Stimulated activated effector memory CD8-positive, alpha-beta T cell treated with anti-CD3 and anti-CD28 coated beads, Interleukin-12 subunit alpha, Interleukin-12 subunit beta, amount 100 ng/mL, for 72 hours (primary cell): ENCODE results near the gene RAPGEF4.

ENCODE experiments used
- ATAC-seq: fragments of 150-1000 bp; cut with Tn5 transposase; 2 replicates; pipeline ENCODE4 v1.10.0; 2021
- DNase-seq, 2 donors: peaks; one replicate each; pipeline ENCODE4 v3.0.0; 2021 to 2022; ENCODE audit warnings: low spot score in 2 of 2
- H3K27ac Mint-ChIP-seq: one replicate; pipeline ENCODE4 v1.8.0; 2022; ENCODE audit warnings: mild to moderate bottlenecking, mixed read lengths
- H3K36me3 Mint-ChIP-seq: one replicate; pipeline ENCODE4 v1.8.0; 2022; ENCODE audit warnings: mild to moderate bottlenecking, mixed read lengths
- H3K4me1 Mint-ChIP-seq: one replicate; pipeline ENCODE4 v1.8.0; 2022; ENCODE audit warnings: mixed read lengths
- H3K4me3 Mint-ChIP-seq: one replicate; pipeline ENCODE4 v1.8.0; 2022; ENCODE audit warnings: mild to moderate bottlenecking, mixed read lengths
- H3K9me3 Mint-ChIP-seq: one replicate; pipeline ENCODE4 v1.8.0; 2022; ENCODE audit warnings: mixed read lengths

RAPGEF4 gene

GRCh38 chr2:172735582-172736423, at the start of gene RAPGEF4:
Gene RAPGEF4 (plus strand): TSS chr2:172735845. CDS start chr2:172735984, 139 bp downstream.
- peak; percentile 16 for ATAC-seq
- Mint-ChIP-seq H3K9me3 (no peaks in the 10 kb centered on the region), H3K36me3 (no peaks in the 10 kb centered on the region), H3K4me3 (peak within 1 kb of the TSS; percentile 11), H3K27ac (no peak within 1 kb of the TSS), H3K4me1 (no peaks in the 10 kb centered on the region)
- no peak for DNase-seq

DNA sequence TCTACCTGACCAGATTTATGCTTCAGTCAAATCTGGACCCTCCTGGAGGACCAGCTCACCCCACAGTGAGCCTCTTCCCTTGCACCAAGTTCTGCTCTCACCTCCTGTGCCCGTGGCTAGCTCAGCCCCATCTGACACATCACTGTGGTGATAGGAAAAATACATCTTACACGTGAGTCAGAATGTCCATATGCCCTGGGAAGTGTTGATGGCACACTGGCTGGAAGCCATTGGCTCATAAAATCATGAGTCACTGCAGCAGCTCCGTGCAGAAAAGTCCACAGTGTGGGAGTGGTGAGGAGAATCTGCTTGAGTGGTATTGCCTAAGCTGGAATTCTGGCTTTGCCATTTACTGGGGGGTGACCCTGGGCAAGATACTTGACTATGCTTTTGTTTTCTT, 42.6 kb upstream of the RAPGEF4 start:
- ATAC-seq (peak; percentile 93), DNase-seq (no peak)
- peaks cover 9% of the 10 kb centered on the region for H3K4me1 Mint-ChIP-seq
- H3K27ac Mint-ChIP-seq, result no peak overlapping the region
- H3K9me3 Mint-ChIP-seq, result peaks cover 3% of the 10 kb centered on the region
- no peak overlapping the region for H3K4me3 Mint-ChIP-seq
- H3K36me3 Mint-ChIP-seq, result no peaks in the 10 kb centered on the region

DNA sequence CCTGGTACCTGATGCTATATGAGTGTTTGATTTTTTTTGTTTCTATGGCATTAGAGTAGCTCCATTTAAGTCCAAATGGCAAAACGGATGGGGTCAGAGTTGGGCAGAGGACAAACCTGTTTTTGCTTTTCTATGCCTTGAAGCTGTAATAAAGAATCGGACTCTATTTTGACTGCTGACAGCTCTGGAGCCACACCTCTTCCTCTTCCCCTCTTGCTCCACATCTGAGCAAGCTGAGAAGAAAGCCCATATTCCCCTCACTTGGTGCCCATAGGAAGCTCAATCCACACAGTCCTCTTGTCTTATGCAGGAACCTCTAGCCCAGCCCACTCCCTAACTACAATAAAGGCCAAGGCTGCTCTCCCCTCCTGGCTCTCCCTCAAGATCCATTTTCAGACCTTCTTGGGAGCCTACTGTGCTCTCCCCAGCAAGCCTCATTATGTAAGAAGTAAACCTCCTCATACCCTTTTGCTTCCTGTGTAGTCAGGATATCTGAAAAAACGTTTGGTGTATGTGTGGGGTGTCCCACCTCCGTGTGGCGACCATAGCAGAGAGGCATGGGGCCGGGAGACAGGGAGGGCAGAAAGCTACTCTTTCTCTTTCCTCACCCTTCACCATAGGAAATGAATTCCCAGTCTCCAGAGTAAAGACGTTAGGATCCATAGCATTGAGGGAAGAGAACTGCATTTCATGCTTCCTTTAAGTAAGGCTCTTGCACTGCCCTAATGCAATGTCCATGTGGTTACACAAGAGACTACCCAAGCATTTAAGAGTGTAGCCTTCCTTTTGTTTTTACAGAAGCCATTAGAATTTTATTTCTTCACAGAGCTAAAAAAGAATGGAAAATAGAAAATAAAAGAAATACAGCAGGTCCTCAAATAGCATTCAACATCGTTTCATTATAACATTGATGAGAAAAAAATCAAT, 41.9 kb upstream of the RAPGEF4 start:
- no peak overlapping the region for H3K4me3 Mint-ChIP-seq
- H3K27ac Mint-ChIP-seq, result no peak overlapping the region
- no peak for DNase-seq
- H3K4me1 Mint-ChIP-seq, result peaks cover 16% of the 10 kb centered on the region
- no peak for ATAC-seq
- no peaks in the 10 kb centered on the region for H3K9me3 Mint-ChIP-seq
- H3K36me3 Mint-ChIP-seq, result no peaks in the 10 kb centered on the region

GRCh38 chr2:172697296-172697695, 38.3 kb upstream of the RAPGEF4 start:
- ATAC-seq (no peak), DNase-seq (no peak)
- H3K27ac Mint-ChIP-seq, result no peak overlapping the region
- no peaks in the 10 kb centered on the region for H3K9me3 Mint-ChIP-seq
- no peaks in the 10 kb centered on the region for H3K36me3 Mint-ChIP-seq
- peaks cover 16% of the 10 kb centered on the region for H3K4me1 Mint-ChIP-seq
- H3K4me3 Mint-ChIP-seq, result no peak overlapping the region

DNA sequence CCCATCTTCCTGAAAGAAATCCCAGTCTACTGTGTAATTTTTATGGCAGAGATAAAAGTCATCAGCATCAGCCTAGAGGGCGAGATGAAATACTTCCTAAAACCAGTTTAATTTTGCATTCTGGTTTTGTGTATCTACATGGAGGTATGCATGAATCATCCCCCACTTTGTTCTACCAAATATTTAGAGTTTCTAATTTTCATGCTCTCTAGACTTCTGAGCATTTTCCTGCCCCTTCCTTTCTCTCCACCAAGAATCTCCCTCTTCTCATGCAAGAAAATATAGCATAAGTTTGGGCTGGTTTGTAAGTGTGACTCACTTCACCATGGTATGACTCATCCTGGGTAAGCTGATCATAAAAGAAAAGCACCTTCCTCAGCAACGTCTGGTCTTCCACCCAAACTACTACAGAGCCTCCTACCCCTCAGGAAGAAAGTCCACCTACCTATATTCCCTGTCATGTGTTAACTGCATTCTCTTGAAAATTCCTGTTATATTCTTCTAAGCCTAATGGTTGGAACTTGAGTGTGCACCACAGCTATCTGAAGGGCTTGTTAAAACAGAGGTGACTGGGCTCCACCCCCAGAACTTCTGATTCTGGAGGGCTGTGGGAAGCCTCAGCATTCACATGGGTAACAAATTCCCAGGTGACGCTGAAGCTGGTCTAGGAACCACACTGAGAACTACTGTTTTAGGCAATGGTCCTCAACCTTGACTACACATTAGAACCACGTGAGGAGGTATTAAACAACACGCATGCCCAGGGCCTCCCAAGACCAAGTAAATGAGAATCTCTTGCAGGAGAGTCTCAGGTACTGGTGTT, 37.4 kb upstream of the RAPGEF4 start:
- Mint-ChIP-seq H3K36me3 (no peaks in the 10 kb centered on the region), H3K27ac (no peak overlapping the region), H3K4me3 (no peak overlapping the region), H3K4me1 (peaks cover 16% of the 10 kb centered on the region), H3K9me3 (no peaks in the 10 kb centered on the region)
- DNase-seq, result no peak
- ATAC-seq, result peak; percentile 91

DNA sequence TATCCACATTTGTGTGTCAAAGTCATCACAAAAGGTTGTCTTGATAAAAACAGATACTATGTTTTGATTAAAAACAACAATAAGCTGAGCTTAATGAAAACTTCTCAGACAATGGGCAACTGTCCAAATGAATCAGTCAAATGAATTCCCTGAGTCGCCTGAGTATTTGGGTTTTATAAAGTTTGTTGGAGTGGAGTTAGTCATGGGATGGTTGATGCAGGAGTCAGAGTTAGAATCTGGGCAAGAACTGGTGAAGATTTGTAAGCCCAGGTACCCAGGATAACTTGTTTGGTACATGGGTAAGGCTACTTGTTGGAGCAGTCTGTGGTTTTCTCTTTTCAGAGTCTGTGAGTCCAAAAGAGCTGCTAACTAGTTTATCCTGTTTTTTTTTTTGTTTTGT, 34.4 kb upstream of the RAPGEF4 start:
- DNase-seq, result no peak
- H3K4me3 Mint-ChIP-seq, result no peak overlapping the region

GRCh38 chr2:172702451-172702850, 33.2 kb upstream of the RAPGEF4 start:
- Mint-ChIP-seq H3K4me1 (peaks cover 9% of the 10 kb centered on the region), H3K36me3 (no peaks in the 10 kb centered on the region), H3K4me3 (no peak overlapping the region), H3K27ac (no peak overlapping the region), H3K9me3 (no peaks in the 10 kb centered on the region)
- DNase-seq (no peak), ATAC-seq (no peak)

More for the DNA sequence above, 34.4 kb upstream of the RAPGEF4 start:
- Mint-ChIP-seq H3K4me1 (peaks cover 9% of the 10 kb centered on the region), H3K36me3 (no peaks in the 10 kb centered on the region), H3K9me3 (no peaks in the 10 kb centered on the region), H3K27ac (no peak overlapping the region)
- ATAC-seq, result no peak

- ATAC-seq (no peak), DNase-seq (no peak)
- H3K27ac Mint-ChIP-seq, result no peak overlapping the region
- no peak overlapping the region for H3K4me3 Mint-ChIP-seq
- no peaks in the 10 kb centered on the region for H3K9me3 Mint-ChIP-seq
- no peaks in the 10 kb centered on the region for H3K4me1 Mint-ChIP-seq
- no peaks in the 10 kb centered on the region for H3K36me3 Mint-ChIP-seq
These were observed 31.3 kb upstream of the RAPGEF4 start for GRCh38 chr2:172704072-172704936.

DNA sequence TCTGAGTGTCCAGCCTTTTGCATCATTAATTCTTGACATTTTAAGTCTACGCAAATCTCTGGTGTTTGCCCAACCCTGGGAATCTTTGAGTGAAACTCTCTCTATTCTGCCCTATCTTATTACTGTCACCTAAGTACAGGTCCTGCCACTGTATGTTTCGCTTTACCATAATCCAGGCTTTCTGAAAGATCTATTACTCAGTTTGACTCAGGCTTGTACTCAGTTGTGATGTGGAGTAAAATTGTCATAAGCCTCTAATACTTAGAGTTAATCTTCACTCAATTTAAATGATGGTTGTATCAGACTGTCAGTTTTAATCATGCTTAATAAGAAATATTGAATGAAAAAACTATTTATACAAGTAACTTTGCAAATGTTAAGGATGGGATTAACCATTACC, 30.3 kb upstream of the RAPGEF4 start:
- DNase-seq (no peak), ATAC-seq (no peak)
- no peaks in the 10 kb centered on the region for H3K4me1 Mint-ChIP-seq
- no peak overlapping the region for H3K4me3 Mint-ChIP-seq
- no peaks in the 10 kb centered on the region for H3K36me3 Mint-ChIP-seq
- H3K27ac Mint-ChIP-seq, result no peak overlapping the region
- H3K9me3 Mint-ChIP-seq, result no peaks in the 10 kb centered on the region

DNA sequence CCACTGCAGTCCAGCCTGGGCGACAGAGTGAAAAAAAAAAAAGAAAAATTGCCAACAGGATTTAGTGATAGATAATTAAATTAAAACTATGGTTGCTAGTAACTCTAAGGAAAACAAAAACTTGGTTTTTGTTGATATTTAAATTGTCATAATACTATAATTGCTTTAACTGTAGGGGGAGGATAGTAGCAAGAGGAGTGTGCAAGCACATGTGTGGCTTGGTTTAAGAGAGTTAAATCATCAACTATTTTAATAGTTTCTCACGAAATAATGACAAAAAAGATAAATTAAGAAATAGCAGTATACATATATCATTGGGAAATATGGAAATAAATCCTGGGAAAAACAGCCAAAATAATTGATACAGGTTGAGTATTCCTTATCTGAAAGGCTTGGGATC, 27.4 kb upstream of the RAPGEF4 start:
- no peak overlapping the region for H3K4me3 Mint-ChIP-seq
- no peaks in the 10 kb centered on the region for H3K9me3 Mint-ChIP-seq
- no peak for DNase-seq
- no peaks in the 10 kb centered on the region for H3K4me1 Mint-ChIP-seq
- H3K36me3 Mint-ChIP-seq, result no peaks in the 10 kb centered on the region
- no peak overlapping the region for H3K27ac Mint-ChIP-seq
- no peak for ATAC-seq

- Mint-ChIP-seq H3K36me3 (no peaks in the 10 kb centered on the region), H3K4me3 (no peak overlapping the region), H3K4me1 (no peaks in the 10 kb centered on the region)
These were observed 25.9 kb upstream of the RAPGEF4 start for GRCh38 chr2:172709566-172710291.

GRCh38 chr2:172710584-172711047, 25.0 kb upstream of the RAPGEF4 start:
- H3K27ac Mint-ChIP-seq, result no peak overlapping the region
- ATAC-seq (no peak), DNase-seq (no peak)
- H3K4me1 Mint-ChIP-seq, result no peaks in the 10 kb centered on the region
- H3K4me3 Mint-ChIP-seq, result no peak overlapping the region
- no peaks in the 10 kb centered on the region for H3K9me3 Mint-ChIP-seq
- no peaks in the 10 kb centered on the region for H3K36me3 Mint-ChIP-seq

More at GRCh38 chr2:172709566-172710291, 25.9 kb upstream of the RAPGEF4 start:
- ATAC-seq, result no peak
- Mint-ChIP-seq H3K27ac (no peak overlapping the region), H3K9me3 (no peaks in the 10 kb centered on the region)
- DNase-seq, result no peak

DNA sequence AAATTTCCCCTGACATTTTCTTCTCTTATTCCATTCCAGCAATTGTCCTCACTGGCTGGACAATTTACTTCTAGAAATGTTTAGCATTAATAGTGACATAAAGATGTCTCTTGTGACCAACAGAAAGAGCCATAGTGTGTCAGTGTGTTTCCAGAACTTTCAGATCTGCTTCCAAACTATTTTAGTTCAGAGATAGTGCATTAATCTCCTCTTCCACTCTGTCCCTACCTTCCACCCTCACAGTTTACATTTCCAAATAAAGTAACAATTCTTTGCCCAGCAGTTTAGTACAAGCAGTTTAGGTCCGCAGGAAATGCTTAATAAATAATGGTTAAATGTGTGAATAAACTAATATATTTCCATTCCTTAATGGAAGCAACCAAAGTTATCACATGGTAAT, 24.5 kb upstream of the RAPGEF4 start:
- Mint-ChIP-seq H3K36me3 (no peaks in the 10 kb centered on the region), H3K9me3 (no peaks in the 10 kb centered on the region), H3K4me3 (no peak overlapping the region), H3K4me1 (no peaks in the 10 kb centered on the region), H3K27ac (no peak overlapping the region)
- no peak for DNase-seq
- no peak for ATAC-seq

- no peaks in the 10 kb centered on the region for H3K36me3 Mint-ChIP-seq
- H3K4me1 Mint-ChIP-seq, result no peaks in the 10 kb centered on the region
- no peaks in the 10 kb centered on the region for H3K9me3 Mint-ChIP-seq
- H3K4me3 Mint-ChIP-seq, result no peak overlapping the region
- DNase-seq (no peak), ATAC-seq (peak; percentile 13)
- no peak overlapping the region for H3K27ac Mint-ChIP-seq
These were observed 23.4 kb upstream of the RAPGEF4 start for GRCh38 chr2:172712251-172712650.
